Activated CD4-positive, CD25-positive, alpha-beta regulatory T cell treated with anti-CD3 and anti-CD28 coated beads, Interleukin-2, amount 50 U/mL, for 16 hours (primary cell): ENCODE measurements around the gene MDN1.
"Not testable (repeated sequence)": the region's sequence is repeated elsewhere in the genome, so short reads cannot be mapped to it uniquely, and the experiment has no call there.

Source experiments
- DNase-seq: peaks from one replicate; pipeline ENCODE4 v3.0.0-alpha.2; 2020; ENCODE audit warnings: low read depth, low spot score

MDN1 gene

DNA sequence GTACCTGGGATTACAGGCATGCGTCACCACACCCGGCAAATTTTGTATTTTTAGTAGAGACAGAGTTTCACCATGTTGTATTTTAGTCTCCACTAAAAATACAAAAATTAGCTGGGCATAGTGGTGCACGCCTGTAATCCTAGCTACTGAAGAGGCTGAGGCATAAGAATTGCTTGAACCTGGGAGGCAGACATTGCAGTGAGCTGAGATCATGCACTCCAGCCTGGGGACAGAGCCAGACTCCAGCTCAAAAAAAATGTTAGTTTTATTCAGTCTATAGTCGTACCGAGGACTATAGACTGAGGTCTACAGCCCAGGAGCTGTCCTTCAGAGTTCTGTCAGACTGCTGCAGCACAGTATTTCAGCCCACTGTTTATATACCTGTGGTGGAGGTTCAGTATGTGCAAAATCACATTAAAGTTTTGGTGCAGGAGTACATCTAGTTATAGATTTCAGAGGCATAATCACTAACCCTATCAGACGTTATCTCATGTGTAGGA is 6.5 kb upstream of the MDN1 start:
- no peak for DNase-seq

- DNase-seq, result no peak
These were observed 638 bp downstream of the MDN1 start for GRCh38 chr6:89818977-89819335.

GRCh38 chr6:89817481-89817880 is 2.1 kb downstream of the MDN1 start:
- DNase-seq, result no peak

DNA sequence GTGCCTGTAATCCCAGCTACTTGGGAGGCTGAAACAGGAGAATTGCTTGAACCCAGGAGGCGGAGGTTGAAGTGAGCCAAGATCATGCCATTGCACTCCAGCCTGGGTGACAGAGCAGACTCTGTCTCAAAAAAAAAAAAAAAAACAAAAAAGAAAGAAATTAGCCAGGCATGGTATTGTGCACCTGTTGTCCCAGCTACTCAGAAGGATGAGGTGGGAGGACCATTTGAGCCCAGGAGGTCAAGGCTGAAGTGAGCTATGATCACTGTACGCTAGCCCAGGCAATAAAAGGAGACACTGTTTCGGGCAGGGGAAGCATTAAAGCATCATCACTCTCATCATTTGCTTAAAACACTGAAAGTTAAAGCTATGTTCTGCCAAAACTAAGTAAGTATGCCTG is 6.2 kb downstream of the MDN1 start:
- not testable (repeated sequence) for DNase-seq

- DNase-seq, result no peak
These were observed 12.0 kb downstream of the MDN1 start for GRCh38 chr6:89807581-89807980.

DNA sequence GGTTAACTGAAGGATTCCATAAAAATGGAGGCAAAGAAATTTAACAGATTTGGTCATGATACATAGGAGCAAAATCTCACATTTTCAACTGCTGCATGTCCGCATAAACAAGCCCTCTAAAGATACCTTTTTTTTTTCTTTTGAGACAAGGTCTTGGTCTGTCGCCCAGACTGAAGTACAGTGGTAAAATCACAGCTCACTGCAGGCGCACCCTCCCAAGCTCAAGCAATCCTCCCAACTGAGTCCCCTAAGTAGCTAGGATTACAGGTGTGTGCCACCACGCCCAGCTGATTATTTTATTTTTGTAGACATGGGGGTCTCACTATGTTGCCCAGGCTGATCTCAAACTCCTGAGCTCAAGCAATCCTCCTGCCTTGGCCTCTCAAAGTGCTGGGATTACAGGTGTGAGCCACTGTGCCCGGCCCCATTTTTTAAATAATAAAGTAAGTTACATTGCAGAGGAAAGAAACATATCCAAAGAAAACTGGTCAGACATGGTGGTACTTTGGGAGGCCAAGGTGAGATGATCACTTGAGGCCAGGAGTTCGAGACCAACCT is 13.7 kb downstream of the MDN1 start:
- no peak for DNase-seq

DNA sequence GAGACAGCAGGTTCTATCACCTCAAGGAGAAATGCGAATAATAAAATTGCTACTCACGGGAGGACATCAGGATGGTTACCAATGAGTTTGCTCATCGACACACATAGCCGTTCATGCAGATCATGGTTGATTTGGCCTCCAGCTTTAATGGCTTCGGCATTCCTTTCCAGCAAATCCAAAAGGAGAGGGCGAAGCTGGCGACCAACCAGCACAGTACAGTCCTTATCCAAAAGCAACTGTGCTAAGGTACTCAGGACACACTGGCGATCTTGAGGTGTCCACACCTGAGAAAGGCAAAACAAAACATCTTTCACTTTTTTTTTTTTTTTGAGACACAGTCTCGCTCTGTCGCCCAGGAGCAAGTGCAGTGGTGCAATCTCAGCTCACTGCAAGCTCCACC is 16.3 kb downstream of the MDN1 start:
- no peak for DNase-seq

DNA sequence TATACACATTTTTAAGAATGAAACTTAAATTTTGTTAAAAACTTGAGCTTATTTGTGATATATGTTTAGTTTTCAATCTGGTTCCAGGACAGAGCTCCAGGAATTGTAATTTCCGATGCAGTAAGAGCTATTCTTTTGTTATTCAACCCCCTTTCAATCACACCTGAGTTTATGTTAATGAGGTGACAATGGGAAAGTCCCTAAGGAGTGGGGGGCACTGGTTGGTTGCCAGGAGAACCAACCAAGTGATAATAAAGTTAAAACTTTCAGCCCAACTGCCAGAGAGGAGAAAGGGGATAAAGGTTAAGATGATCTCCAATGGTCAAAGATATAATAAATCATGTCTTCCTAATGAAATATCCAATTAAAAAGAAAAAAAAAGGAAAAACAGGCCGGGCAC is 19.8 kb downstream of the MDN1 start:
- no peak for DNase-seq

- no peak for DNase-seq
These were observed 20.5 kb downstream of the MDN1 start for GRCh38 chr6:89799096-89799495.

DNA sequence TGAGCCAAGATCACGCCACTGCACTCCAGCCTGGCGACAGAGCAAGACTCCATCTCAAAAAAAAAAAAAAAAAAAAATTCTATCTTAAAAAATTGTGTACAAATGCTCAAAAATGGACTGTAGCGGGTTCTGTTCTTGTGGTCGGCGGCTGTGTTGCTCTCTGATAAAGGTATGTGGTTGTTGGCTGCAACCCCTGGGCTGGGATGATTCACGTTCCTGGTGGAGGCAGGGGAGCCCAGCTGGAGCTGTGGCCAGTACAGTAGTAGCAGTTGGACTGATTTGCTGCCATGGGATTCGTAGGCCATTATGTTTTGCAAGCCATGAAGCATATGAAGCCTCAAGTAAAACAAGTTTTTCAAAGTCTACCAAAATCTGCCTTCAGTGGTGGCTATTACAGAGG is 22.3 kb downstream of the MDN1 start:
- DNase-seq, result no peak

DNA sequence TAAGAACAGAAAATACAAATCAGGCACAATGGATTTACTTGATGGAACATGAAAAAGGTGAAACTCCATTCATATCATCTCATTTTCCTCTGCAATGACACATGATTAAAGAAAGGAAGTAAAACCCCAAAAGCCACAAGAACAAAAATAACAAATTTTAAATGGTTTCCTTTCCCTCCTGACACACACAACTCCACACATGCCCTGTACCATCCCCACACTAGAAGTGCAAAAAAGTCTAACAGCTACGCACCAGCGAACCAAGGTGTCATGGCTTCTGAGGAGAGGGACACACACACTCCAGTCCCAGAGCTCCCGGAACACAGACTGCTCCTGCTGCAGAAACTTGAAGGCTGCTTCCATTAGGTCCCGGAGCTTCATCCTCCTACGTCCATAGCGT is 25.3 kb downstream of the MDN1 start:
- no peak for DNase-seq

- no peak for DNase-seq
These were observed 26.0 kb downstream of the MDN1 start for GRCh38 chr6:89793586-89793985.

DNA sequence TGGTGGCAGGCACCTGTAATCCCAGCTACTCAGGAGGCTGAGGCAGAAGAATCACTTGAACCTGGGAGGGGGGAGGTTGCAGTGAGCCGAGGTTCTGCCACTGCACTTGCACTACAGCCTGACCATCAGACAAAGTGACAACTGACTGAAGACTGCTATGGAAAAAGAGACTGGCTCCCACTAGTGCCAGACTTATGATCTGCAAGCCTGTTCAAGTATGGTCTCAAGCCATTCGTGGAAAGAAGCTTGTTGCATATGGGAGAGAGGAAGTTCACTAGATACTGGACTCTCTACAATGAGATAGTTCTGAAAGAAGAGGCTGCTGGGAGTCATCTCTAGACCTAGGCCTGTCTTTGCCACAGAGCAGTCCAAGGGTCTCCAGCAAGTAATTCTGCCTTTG is 26.7 kb downstream of the MDN1 start:
- DNase-seq, result no peak

DNA sequence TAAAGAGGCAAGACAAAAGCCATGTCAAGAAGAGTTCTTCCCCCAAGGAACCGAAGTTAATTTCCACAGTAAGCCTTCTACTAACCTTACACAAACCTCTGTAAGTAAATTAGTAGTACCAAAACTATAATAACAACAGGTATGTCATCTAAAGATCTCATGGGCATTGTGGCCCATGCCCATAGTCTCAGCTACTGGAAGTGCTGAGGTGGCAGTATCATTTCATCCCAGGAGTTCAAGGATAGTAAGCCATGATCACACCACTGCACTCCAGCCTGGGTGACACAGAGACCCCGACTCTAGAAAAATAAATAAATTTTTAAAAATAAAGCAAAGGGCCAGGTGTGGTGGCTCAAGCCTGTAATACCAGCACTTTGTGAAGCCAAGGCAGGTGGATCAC is 29.2 kb downstream of the MDN1 start:
- DNase-seq, result no peak

DNA sequence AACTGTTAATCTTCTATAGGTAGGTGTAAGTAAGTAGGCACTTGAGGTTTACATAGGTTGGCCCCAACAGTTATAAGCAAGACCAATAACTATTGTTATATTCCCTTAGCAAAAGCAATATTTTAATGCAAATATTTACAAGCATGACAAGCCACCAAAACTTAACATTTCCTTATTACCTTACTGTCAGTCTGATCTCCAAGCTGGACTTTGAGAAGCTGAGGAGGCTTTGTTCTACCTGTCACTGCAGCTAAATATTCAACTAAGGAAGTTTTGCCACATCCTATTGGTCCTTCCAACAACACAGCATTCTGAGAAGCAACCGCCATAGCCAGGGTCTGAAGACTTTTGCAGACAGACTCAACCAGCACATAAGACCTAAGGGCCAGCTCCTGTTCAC is 29.6 kb downstream of the MDN1 start:
- DNase-seq, result no peak

DNA sequence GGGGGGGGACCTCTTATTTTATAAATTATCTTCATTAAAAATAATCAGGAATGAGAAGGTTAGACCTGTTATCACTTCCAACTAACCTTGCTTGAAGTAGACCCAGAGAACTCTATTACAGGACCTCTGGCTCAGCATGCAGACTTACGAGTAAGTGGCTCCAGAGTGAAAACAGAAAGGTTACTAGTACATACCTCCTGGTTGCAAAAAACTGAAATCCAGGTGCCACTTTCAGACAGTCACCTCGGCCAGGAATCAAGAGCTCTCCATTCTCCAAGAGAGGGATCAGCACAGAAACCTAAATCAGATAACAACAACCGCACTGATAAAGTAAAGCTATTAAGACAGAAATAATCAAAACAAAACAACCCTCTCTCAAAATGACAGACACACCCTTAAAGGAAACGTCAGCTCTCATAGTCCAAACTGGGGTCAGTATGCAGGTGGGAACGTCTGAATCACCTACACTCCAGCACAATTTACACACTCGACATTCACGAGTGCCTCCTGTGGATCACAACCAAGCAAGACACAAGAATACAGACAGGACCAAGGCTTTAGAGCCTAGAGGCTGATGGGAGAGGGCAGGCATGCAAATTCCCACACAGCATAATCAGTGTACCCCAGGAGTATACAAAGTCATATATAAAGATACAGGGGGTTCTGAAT is 31.8 kb downstream of the MDN1 start:
- DNase-seq, result no peak

DNA sequence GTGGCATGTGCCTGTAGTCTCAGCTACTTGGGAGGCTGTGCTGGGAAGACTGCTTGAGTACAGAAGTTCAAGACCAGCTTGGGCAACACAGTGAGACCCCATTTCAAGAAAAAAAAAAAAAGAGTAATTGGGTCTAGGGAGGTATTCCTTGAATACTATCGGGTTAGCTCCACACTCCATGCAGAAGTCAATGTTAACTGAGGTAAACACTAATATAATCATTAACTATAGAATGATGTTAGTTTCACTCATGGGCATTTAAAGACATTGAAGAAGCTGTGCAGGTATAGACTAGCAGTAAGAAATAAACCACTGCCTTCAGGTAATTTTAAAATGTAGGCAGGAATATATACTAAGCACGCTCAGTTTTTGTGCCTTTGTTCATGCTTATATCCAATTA is 32.6 kb downstream of the MDN1 start:
- DNase-seq, result no peak

- no peak for DNase-seq
These were observed 34.8 kb downstream of the MDN1 start for GRCh38 chr6:89784838-89785237.

DNA sequence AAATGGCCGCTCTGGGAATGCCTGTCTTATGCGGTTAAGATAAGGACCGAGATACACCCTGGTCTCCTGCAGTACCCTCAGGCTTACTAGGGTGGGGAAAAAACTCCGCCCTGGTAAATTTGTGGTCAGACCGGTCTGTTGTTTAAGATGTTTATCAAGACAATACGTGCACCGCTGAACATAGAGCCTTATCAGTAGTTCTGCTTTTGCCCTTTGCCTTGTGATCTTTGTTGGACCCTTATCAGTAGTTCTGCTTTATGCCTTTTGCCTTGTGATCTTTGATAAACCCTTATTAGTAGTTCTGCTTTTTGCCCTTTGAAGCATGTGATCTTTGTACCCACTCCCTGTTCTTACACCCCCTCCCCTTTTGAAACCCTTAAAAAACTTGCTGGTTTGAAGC is 36.3 kb downstream of the MDN1 start:
- DNase-seq, result not testable (repeated sequence)

GRCh38 chr6:89782222-89782621 is 37.4 kb downstream of the MDN1 start:
- DNase-seq, result no peak

DNA sequence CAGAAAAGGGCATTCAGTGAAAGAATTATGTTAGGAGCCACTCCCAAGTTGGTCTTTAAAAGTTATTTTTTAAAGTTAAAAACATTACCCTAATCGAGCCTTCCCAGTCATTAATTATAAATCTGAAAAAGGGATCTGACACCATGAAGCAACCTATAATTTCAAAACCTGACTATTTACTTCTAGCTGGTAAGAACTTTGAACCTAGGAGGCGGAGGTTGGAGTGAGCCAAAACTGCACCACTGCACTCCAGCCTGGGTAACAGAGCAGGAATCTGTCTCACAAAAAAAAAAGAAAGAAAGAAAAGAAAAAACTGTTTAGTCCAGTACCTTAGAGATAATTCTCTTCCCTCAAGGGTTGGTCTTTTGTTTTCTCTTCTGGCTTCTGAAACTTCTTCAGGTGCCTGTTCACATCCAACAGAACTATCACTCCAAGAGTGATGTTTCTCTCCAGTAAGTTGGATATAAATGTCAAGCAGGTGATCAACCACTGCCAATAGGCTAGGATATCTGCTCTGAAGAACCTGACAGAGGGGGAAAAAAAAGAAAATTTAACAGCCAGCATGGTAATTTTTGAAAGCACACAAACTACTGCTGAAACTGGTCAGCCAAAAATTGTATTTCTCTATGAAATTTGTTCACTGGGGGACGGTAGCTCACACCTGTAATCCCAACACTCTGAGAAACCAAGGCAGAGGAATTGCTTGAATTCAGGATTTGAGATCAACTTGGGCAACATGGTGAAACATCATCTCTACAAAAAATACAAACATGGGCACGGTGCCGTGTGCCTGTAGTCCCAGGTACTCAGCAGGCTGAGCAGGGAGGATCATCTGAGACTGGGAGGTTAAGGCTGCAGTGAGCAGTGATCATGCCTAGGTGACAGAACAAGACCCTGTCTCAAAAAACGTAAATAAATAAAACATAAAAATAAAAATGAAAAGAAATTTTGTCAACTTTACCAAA is 38.2 kb downstream of the MDN1 start:
- DNase-seq, result no peak

DNA sequence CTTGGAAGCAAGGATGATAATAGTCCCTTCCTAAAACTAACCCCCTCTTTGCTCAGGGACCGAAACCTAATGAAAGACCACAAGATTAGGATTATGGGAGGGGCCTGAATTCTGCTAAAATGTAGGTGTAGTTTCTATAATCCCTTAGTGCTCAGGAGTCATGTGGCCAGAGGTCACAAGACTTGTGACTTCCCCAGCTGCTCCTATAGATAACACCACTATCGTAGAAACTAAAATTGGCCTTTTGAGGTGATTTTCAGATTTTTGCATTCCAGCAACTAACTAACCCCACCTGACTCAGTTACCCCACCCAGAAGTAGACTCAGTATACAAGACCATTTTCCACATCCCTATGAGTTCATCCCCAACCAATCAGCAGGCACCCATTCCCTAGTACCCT is 42.1 kb downstream of the MDN1 start:
- DNase-seq, result no peak
